ENCODE data around the gene SLC5A5.
A peak's percentile ranks its signal among the peaks of the same experiment; 100 is the strongest.

The SLC5A5 gene

GRCh38 chr19:17871878-17872250 is at the start of gene SLC5A5:
Gene SLC5A5, plus strand, starts transcription at chr19:17871945. Its CDS starts 375 bp downstream, at chr19:17872320.
- no peak for DNase-seq

- DNase-seq: no peak
These were observed 47.4 kb upstream of the SLC5A5 start for GRCh38 chr19:17824339-17824738.

DNA sequence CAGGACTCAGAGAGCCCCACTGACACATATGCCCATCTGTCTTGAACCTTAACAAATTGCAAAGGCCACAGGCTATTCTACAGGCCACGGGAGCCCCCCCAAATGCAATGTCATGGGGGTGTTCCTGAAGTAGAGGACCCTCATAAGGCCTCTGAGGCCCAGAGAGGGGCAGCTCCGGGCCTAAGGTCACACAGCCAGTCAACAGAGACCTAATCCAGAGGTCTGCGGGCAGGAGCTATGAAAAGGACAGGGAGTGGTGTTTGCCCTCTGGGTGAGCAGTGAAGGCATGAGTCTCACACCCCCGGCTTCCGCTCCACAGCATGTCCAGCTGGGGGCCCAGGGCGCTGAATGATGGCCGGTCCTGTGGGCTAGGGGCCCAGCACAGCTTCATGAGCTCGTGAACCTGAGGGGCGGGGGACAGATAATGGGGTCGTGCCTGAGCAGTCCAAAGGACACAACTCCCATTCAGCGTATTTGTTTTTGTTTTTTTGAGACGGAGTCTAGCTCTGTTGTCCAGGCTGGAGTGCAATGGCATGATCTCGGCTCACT is 45.2 kb upstream of the SLC5A5 start:
- DNase-seq: no peak

GRCh38 chr19:17829855-17830566 is 41.7 kb upstream of the SLC5A5 start:
- peak; percentile 54 for DNase-seq

DNA sequence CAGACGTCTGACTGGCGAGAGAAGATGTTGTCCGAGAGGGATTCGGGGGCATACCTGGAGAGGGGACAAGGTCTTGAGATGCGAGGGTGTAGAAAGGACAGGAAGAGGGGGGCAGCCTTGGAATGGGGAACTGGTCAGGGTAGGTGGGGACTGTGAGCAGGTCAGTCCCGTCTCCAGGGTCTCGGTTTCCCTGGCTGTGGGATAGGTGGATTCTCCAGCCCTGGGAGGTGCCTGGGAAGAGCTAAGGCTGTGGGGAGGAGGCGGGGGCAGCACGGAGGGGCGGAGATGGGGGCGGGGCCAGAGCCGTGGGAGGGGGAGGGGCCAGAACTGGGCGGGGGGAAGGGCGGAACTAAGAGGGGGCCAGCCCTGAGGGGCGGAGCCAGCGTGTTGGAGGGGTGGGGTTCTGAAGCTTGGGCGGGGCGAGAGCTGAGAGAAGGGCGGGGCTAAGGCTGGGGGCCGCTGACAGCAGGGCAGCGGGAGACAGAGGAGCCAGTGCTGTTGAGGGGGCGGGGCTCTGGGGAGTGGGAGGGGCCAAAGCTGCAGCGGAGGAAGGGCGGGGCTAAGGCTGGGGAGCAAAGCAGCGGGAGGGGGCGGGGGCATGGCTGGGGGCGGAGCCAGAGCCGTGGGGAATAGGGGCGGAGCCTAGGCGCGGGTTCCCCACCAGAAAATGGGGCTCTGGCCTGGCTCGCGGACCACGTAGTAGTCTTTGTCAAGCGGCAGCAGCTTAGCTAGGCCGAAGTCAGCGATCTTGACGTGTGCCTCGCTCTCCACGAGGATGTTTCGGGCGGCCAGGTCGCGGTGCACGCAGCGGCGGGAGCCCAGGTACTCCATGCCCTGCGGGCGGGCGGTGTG is 41.0 kb upstream of the SLC5A5 start:
- peak; percentile 84 for DNase-seq

GRCh38 chr19:17831419-17831888 is 40.3 kb upstream of the SLC5A5 start:
- DNase-seq: no peak

- DNase-seq: no peak
These were observed 39.1 kb upstream of the SLC5A5 start for GRCh38 chr19:17832443-17833208.

GRCh38 chr19:17834350-17835181 is 37.2 kb upstream of the SLC5A5 start:
- DNase-seq: no peak

DNA sequence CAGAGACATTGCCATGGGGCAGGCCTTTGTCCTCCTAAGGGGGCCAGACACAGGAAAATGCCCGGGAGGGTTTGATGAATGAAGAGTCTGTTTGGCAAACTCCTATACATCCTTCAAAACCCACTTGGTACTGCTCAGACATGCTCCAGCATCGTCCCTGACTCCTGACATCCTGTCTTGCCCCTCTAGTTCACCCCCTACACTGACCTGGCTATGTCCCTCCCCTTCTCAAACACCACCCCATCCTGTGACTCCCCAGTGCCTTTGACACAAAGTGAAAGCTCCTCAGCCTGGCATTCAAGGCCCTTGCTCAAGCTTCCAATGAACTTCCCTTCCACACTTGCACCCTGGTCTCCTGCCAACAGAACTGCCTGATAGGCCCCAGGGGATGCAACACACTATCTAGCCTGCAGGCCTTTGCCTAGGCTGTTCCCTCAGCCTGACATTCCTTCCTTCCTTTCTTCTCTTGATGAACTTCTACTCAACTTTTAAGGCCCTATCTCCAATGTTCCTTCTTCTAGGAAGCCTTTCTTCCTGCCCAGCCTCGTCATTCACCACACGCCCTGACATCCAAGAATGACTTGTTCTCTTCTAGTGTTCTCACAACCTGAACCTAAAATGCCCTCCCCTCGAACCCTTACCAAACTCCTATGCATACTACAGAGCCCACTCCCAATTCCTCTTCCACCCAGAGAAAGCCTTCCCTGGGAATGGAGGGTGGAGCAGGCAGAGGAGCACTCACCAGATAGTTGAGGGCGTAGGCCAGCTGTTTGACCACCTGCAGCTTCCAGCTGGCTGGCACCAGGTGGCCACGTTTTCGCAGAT is 36.4 kb upstream of the SLC5A5 start:
- DNase-seq: no peak

- DNase-seq: no peak
These were observed 35.2 kb upstream of the SLC5A5 start for GRCh38 chr19:17836530-17836929.

DNA sequence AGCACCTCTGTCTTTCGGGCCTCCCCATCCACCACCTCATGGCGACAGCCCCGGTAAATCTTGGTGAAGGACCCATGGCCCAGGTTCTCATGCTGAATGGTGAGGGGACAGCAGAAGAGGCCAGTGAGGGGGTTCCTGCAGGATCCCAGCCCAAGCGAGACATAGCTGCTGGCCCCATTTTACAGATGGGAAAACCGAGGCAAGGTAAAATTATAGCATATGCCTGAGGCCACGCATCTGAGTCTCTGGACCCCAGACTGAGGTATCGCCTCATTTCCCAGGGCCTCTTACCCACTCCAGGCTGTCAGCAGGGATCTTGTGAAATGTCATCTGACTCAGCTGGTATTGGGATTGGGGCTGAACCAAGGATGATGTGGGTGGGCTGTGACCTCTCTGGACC is 33.8 kb upstream of the SLC5A5 start:
- DNase-seq: no peak

GRCh38 chr19:17840019-17840418 is 31.7 kb upstream of the SLC5A5 start:
- no peak for DNase-seq

- DNase-seq: no peak
These were observed 30.4 kb upstream of the SLC5A5 start for GRCh38 chr19:17841371-17841809.

- peak; percentile 88 for DNase-seq
These were observed 29.7 kb upstream of the SLC5A5 start for GRCh38 chr19:17841810-17842662.

DNA sequence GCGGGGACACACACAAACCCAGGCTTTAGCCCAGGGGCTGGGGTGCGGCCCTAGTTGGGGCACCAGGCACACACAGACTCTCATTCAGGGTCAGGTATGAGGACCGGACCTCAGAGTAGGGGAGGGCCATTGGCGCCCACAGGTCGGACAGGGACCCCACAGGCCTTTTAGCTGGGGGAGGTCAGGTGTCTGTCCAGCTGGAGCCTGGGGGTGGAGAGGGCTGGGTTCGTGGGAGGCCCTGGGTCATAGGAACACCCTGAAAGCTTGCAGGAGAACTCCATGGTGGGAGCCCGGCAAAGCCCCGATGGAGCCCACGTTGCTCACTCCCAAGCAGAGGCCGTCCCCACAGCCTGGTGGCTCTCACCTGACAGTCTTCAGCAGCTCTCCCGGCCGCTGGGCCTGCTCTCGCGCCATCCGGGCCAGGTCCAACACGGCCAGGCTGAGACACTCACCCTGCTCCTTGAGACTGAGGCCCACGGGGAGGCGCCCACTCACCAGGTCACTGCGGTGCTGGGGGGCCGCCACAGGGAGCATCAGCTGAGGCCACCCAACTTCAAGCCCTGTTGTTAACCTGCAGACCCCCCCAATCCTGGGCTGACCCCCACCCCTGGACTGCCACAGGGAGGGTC is 29.0 kb upstream of the SLC5A5 start:
- DNase-seq: no peak

GRCh38 chr19:17843292-17843827 is 28.4 kb upstream of the SLC5A5 start:
- no peak for DNase-seq

DNA sequence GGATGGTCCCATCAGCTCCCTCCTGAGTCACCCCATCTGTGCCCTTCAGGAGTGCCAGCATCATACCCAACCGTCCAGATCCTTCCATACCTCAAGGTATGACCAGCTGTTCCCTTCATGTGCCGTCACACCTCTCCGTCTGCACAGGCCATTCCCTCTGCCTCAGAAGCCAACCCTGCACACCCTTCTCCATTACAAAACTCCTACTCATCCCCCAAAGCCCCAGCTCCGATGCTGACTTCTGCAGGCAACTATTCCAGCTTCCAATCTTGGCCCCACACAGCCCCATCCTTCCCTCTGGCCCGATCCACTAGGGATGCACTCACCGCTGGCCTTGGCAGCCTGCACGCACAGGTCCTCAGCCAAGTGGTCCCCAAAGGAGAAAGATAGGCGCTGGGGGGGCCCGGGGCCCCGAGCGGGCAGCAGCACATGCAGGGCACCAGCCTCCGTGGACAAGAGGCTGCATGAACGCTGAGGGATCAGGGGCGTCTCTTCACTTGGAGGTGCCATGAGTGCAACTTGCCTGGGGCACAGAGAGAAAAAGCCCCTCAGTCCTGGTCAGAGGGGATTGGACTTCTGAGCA is 27.7 kb upstream of the SLC5A5 start:
- DNase-seq: no peak

GRCh38 chr19:17846146-17846545 is 25.6 kb upstream of the SLC5A5 start:
- no peak for DNase-seq

Measured in fibroblast of upper back skin (primary cell).